DND-41 (cell line): Measurements from ENCODE around the gene DYSF.

Source experiments
- ATAC-seq: fragments of 200-7000 bp; cut with Tn5 transposase; 3 replicates; pipeline ENCODE4 v1.9.1; 2021; ENCODE audit warnings: low read depth; ENCODE audit not compliant: insufficient read depth
- DNase-seq: peaks from one replicate; pipeline ENCODE4 v3.0.0-alpha.2; 2020
- H2AFZ ChIP-seq: 2 replicates; pipeline ENCODE4 v1.6.0; 2012; ENCODE audit warnings: low read depth, low read length
- H3K27ac ChIP-seq: 2 replicates; pipeline ENCODE4 v1.5.1; 2012; ENCODE audit warnings: low read length, inconsistent platforms
- H3K27me3 ChIP-seq: fragments of 200-600 bp; sonication (generic); 2 replicates; pipeline ENCODE4 v1.6.0; 2012; ENCODE audit warnings: low read length, mild to moderate bottlenecking, inconsistent platforms; ENCODE audit not compliant: insufficient read depth, poor library complexity
- H3K36me3 ChIP-seq: 2 replicates; pipeline ENCODE4 v1.5.1; 2012; ENCODE audit warnings: low read length, inconsistent platforms; ENCODE audit not compliant: insufficient read depth
- H3K4me1 ChIP-seq: 2 replicates; pipeline ENCODE4 v1.5.1; 2012; ENCODE audit warnings: mild to moderate bottlenecking, low read length; ENCODE audit not compliant: insufficient read depth
- H3K4me2 ChIP-seq: 2 replicates; pipeline ENCODE4 v1.6.0; 2012; ENCODE audit warnings: mild to moderate bottlenecking, moderate library complexity, low read length, inconsistent platforms; ENCODE audit not compliant: insufficient read depth
- H3K4me3 ChIP-seq, 2 experiments: fragments of 200-600 bp in 1 of 2; shearing (Covaris generic) in 1 of 2; 2 replicates each; pipeline ENCODE4 v1.5.1; 2012 to 2016; ENCODE audit warnings: inconsistent platforms in 2 of 2, low read length in 2 of 2, mild to moderate bottlenecking in 2 of 2, low read depth in 1 of 2, moderate library complexity in 1 of 2
- H3K79me2 ChIP-seq: 2 replicates; pipeline ENCODE4 v1.6.0; 2012; ENCODE audit warnings: low read length, inconsistent platforms; ENCODE audit not compliant: insufficient read depth
- H3K9ac ChIP-seq: 2 replicates; pipeline ENCODE4 v1.6.0; 2012; ENCODE audit warnings: low read depth, mild to moderate bottlenecking, inconsistent platforms, low read length, moderate library complexity
- H3K9me3 ChIP-seq: 2 replicates; pipeline ENCODE4 v1.5.1; 2012; ENCODE audit warnings: low read length, moderate library complexity, mild to moderate bottlenecking, inconsistent platforms; ENCODE audit not compliant: insufficient read depth, severe bottlenecking
- H4K20me1 ChIP-seq: 2 replicates; pipeline ENCODE4 v1.6.0; 2012; ENCODE audit warnings: low read length; ENCODE audit not compliant: insufficient read depth
- EZH2 ChIP-seq: IDR thresholded peaks from 3 replicates; pipeline ENCODE4 v1.6.1; 2012; ENCODE audit warnings: borderline replicate concordance, low read depth, mild to moderate bottlenecking, moderate library complexity, low read length, inconsistent platforms; ENCODE audit not compliant: severe bottlenecking
- TF ChIP-seq, protein P1 (sequence below): IDR thresholded peaks from 2 replicates; pipeline ENCODE4 v1.5.1; 2012; ENCODE audit warnings: borderline replicate concordance, low read length, moderate library complexity, mild to moderate bottlenecking; ENCODE audit not compliant: poor library complexity, severe bottlenecking; ENCODE audit errors: extremely low read depth

The DYSF gene

DNA sequence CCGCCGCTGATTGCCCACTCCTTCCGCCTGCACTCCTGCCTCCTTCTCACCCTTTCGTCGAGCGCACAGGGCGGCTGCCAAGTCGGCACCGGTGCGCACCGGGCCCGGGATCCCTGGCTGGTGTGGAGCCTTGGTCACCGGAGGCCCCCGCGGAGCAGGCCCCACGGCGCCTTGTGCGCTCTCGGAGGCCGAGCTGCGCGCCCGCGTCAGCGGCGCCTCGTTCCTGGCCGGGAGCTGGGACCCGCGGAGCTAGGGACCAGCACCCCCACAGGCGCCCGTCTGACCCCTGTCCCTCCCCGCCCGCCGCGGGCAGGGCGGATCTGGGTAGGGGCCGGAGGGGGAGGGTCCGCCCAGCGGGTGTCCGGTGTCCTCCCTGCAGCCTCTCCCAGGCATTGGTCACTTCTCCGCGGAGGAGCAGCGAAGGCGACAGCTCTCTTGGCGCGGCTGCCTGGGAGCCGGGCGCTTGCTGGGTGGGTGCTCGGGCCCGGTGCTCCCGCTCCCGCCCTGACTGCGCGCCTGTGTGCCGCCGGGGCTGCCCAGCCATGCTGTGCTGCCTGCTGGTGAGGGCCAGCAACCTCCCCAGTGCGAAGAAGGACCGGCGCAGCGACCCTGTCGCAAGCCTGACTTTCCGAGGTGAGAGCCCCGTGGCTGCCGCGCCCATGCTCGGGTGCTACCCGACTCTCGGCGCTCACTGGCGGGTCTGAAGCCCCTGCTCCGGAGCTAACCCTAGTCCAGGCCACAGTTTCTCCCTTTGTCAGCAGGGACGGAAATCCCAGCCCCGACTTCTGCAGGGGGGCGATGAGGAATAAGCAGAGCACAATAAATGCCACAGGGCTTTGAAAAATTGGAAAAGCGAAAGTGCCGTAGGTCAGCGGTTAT is 13.2 kb downstream of the DYSF start:
- Histone ChIP-seq H3K9me3 (peaks cover 21% of the 10 kb centered on the region), H3K79me2 (no peaks in the 10 kb centered on the region), H3K4me2 (peak overlapping the region; percentile 68), H3K36me3 (no peaks in the 10 kb centered on the region), H2AFZ (peak overlapping the region; percentile 68), H3K27ac (no peak overlapping the region), H3K27me3 (peaks cover 29% of the 10 kb centered on the region), H3K9ac (peak overlapping the region; percentile 36; the same call in 1 of the 2 replicates), H4K20me1 (no peaks in the 10 kb centered on the region), H3K4me3 (peak overlapping the region in 1 of 2 experiments; percentile 59; a peak in 2 of 4 replicates), H3K4me1 (peaks cover 7% of the 10 kb centered on the region; the same call in 1 of the 2 replicates)
- TF ChIP-seq, protein P1, sequence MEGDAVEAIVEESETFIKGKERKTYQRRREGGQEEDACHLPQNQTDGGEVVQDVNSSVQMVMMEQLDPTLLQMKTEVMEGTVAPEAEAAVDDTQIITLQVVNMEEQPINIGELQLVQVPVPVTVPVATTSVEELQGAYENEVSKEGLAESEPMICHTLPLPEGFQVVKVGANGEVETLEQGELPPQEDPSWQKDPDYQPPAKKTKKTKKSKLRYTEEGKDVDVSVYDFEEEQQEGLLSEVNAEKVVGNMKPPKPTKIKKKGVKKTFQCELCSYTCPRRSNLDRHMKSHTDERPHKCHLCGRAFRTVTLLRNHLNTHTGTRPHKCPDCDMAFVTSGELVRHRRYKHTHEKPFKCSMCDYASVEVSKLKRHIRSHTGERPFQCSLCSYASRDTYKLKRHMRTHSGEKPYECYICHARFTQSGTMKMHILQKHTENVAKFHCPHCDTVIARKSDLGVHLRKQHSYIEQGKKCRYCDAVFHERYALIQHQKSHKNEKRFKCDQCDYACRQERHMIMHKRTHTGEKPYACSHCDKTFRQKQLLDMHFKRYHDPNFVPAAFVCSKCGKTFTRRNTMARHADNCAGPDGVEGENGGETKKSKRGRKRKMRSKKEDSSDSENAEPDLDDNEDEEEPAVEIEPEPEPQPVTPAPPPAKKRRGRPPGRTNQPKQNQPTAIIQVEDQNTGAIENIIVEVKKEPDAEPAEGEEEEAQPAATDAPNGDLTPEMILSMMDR, result no peak
- TF ChIP-seq EZH2, result no peak
- ATAC-seq (peak; percentile 56; the same call in 2 of the 3 replicates), DNase-seq (peak; percentile 13)

DNA sequence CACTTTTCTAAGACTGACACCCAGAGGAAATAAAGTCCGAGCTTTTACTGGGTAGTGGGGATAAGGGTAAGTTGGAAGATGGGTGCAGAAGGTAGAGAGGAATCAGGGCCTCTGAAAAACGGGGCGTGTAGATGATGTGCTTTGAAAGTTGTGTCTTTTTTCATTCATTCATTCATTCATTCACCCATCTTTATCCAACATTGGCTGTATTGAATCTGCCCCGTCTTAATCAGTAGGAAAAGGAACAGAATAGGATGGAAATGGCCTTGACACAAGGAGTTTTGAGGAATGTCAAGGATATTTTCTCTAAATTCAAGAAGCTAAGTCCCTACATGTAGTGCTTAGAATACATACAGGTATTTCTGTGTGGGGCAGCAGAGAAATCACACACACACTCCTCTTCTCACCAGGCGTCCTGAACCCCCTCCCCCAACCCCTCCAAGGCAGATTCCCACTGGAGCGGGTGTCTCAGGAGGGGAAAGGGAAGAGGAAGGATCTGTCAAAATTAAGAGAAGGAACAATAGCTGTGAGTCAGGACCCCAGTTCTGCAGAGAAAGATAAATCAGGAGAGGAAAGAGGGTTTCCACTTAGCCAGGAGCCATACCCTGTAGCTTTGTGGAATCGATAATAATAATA is 13.9 kb downstream of the DYSF start:
- Histone ChIP-seq H3K4me2 (peak overlapping the region; percentile 68), H4K20me1 (no peaks in the 10 kb centered on the region), H3K36me3 (no peaks in the 10 kb centered on the region), H3K79me2 (no peaks in the 10 kb centered on the region), H3K9ac (peak overlapping the region; percentile 36; the same call in 1 of the 2 replicates), H3K9me3 (peaks cover 15% of the 10 kb centered on the region), H3K4me3 (peak overlapping the region in 1 of 2 experiments; percentile 59; a peak in 2 of 4 replicates), H3K27me3 (peaks cover 29% of the 10 kb centered on the region), H3K27ac (no peak overlapping the region), H3K4me1 (peaks cover 7% of the 10 kb centered on the region; the same call in 1 of the 2 replicates), H2AFZ (no peak overlapping the region)
- ATAC-seq (peak; percentile 48; the same call in 2 of the 3 replicates), DNase-seq (no peak)
- TF ChIP-seq, protein P1, result no peak
- no peak for TF ChIP-seq EZH2

DNA sequence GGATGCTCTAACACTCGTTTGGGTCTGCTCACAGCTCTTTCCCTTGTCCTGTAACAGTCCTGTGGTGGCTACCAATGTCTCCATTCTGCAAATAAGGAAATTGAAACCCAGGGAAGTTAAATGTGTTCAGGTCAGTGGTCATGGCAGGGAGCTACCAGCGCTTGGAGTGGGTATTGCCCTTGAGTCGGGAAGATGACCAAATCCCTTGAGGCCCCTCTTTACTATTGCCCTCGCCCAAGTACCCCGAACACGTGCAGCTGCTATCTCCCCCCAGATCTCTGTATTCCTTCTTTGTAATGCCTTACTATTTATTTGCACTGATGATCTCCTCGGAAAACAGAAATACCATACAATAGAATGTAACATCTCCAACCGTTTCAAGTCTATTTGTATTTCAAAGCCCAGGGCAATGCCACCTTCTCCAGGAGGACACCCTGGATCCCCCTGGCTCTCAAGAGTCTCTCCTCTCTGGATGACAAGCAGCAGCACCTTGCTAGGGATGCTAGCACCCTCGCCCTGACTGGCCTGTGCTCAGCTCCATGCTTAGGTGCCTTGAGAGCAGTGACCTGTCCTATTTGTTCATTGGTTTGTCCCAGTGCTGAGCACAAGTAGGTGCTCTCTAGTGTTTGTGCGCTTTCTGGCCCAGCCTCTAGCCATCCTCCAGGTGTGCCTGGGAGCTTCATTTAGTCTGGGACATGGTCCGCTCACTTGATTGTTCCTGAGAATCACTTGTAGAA is 15.1 kb downstream of the DYSF start:
- peaks cover 3% of the 10 kb centered on the region for H3K9me3 ChIP-seq
- no peaks in the 10 kb centered on the region for H3K79me2 ChIP-seq
- no peaks in the 10 kb centered on the region for H3K36me3 ChIP-seq
- no peaks in the 10 kb centered on the region for H4K20me1 ChIP-seq
- no peak overlapping the region for H3K9ac ChIP-seq
- H3K27me3 ChIP-seq, result peaks cover 33% of the 10 kb centered on the region
- DNase-seq, result no peak
- TF ChIP-seq, protein P1, result no peak
- TF ChIP-seq EZH2, result no peak
- ATAC-seq, result no peak
- H3K4me3 ChIP-seq, result no peak overlapping the region
- H3K27ac ChIP-seq, result no peak overlapping the region
- H3K4me2 ChIP-seq, result no peak overlapping the region
- H2AFZ ChIP-seq, result no peak overlapping the region
- H3K4me1 ChIP-seq, result peaks cover 7% of the 10 kb centered on the region; the same call in 1 of the 2 replicates
